Memory B cell (primary cell): ENCODE data around the gene MZT1.
A peak's percentile ranks its signal among the peaks of the same experiment; 100 is the strongest.
"Not testable (repeated sequence)": the region's sequence is repeated elsewhere in the genome, so short reads cannot be mapped to it uniquely, and the experiment has no call there.

Experiments
- ATAC-seq: fragments of 150-1000 bp; cut with Tn5 transposase; 2 replicates; pipeline ENCODE4 v1.10.0; 2021; ENCODE audit warnings: low read depth, mild to moderate bottlenecking, moderate library complexity
- DNase-seq, 2 donors: peaks; one replicate each; pipeline ENCODE4 v3.0.0; 2022; ENCODE audit warnings: low spot score in 2 of 2
- H3K27ac Mint-ChIP-seq: one replicate; pipeline ENCODE4 v1.8.0; 2022; ENCODE audit warnings: mild to moderate bottlenecking, moderate library complexity, mixed read lengths
- H3K27me3 Mint-ChIP-seq: one replicate; pipeline ENCODE4 v1.8.0; 2022; ENCODE audit warnings: mixed read lengths
- H3K36me3 Mint-ChIP-seq: one replicate; pipeline ENCODE4 v1.8.0; 2022; ENCODE audit warnings: mild to moderate bottlenecking, mixed read lengths
- H3K4me1 Mint-ChIP-seq: one replicate; pipeline ENCODE4 v1.8.0; 2022; ENCODE audit warnings: mixed read lengths
- H3K4me3 Mint-ChIP-seq: one replicate; pipeline ENCODE4 v1.8.0; 2022; ENCODE audit warnings: mild to moderate bottlenecking, moderate library complexity, mixed read lengths
- H3K9me3 Mint-ChIP-seq: one replicate; pipeline ENCODE4 v1.8.0; 2022; ENCODE audit warnings: mixed read lengths

Gene MZT1

GRCh38 chr13:72727417-72728289 lies at the start of gene MZT1, which contains the start of gene BORA:
TSS of gene MZT1 (minus strand) at chr13:72727629. CDS start at chr13:72727602, 27 bp downstream.
TSS of gene BORA (plus strand) at chr13:72727923. CDS start at chr13:72728941, 1,018 bp downstream.
- Mint-ChIP-seq H3K27ac (peak within 1 kb of the TSS; percentile 91), H3K36me3 (peaks cover 19% of the 10 kb centered on the region), H3K4me1 (peaks cover 27% of the 10 kb centered on the region), H3K4me3 (peak within 1 kb of the TSS; percentile 98), H3K9me3 (no peaks in the 10 kb centered on the region), H3K27me3 (no peaks in the 10 kb centered on the region)
- ATAC-seq: peak; percentile 91
- DNase-seq: peak; percentile 87 to 91

GRCh38 chr13:72774019-72774418 lies 46.6 kb upstream of the MZT1 start:
- Mint-ChIP-seq H3K36me3 (peaks cover 23% of the 10 kb centered on the region), H3K27ac (no peak overlapping the region), H3K4me3 (no peak overlapping the region), H3K4me1 (peaks cover 5% of the 10 kb centered on the region), H3K27me3 (no peaks in the 10 kb centered on the region), H3K9me3 (no peaks in the 10 kb centered on the region)
- DNase-seq: no peak
- no peak for ATAC-seq

GRCh38 chr13:72763411-72763810 lies 36.0 kb upstream of the MZT1 start:
- no peak overlapping the region for H3K27ac Mint-ChIP-seq
- DNase-seq (no peak), ATAC-seq (no peak)
- H3K9me3 Mint-ChIP-seq: no peaks in the 10 kb centered on the region
- H3K27me3 Mint-ChIP-seq: no peaks in the 10 kb centered on the region
- no peak overlapping the region for H3K4me3 Mint-ChIP-seq
- no peaks in the 10 kb centered on the region for H3K4me1 Mint-ChIP-seq
- H3K36me3 Mint-ChIP-seq: peaks cover 27% of the 10 kb centered on the region

- no peaks in the 10 kb centered on the region for H3K27me3 Mint-ChIP-seq
- H3K27ac Mint-ChIP-seq: peak overlapping the region; percentile 65
- H3K36me3 Mint-ChIP-seq: peaks cover 21% of the 10 kb centered on the region
- DNase-seq (no peak), ATAC-seq (no peak)
- H3K9me3 Mint-ChIP-seq: no peaks in the 10 kb centered on the region
- no peaks in the 10 kb centered on the region for H3K4me1 Mint-ChIP-seq
- H3K4me3 Mint-ChIP-seq: no peak overlapping the region
These were observed 32.8 kb upstream of the MZT1 start for GRCh38 chr13:72760189-72760588.

DNA sequence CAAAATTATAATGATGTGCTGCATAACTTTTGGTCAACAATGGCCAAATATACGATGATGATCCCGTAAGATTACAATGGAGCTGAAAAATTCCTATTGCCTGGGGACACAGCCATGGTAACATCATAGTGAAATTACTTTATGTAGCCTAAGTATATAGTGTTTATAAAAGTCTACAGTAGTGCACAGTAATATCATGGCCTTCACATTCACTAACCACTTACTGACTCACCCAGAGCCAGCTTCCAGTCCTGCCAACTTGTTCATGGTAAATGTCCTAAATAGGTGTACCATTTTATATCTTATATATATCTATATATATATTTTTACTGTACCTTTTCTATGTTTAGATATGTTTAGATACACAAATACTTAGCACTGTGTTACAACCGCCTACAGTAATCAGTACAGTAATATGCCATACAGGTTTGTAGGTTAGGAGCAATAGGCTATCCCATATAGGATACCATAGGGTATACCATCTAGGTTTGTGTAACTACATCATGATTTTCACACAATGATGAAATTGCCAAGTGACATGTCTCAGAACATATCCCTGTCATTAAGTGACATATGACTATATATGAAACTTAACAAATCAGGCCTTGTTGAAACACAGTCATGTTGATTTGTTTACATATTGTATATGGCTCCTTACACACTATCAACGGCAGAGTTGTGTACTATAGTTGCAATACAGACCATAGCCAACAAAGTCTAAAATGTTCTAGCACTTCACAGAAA lies 30.5 kb upstream of the MZT1 start:
- DNase-seq (no peak), ATAC-seq (no peak)
- Mint-ChIP-seq H3K9me3 (no peaks in the 10 kb centered on the region), H3K27me3 (no peaks in the 10 kb centered on the region), H3K4me3 (no peak overlapping the region), H3K27ac (no peak overlapping the region), H3K36me3 (peaks cover 21% of the 10 kb centered on the region), H3K4me1 (no peaks in the 10 kb centered on the region)

GRCh38 chr13:72754111-72754510 lies 26.7 kb upstream of the MZT1 start:
- Mint-ChIP-seq H3K36me3 (peaks cover 35% of the 10 kb centered on the region), H3K4me3 (no peak overlapping the region), H3K27me3 (no peaks in the 10 kb centered on the region), H3K27ac (no peak overlapping the region), H3K4me1 (no peaks in the 10 kb centered on the region), H3K9me3 (peaks cover 3% of the 10 kb centered on the region)
- DNase-seq: no peak
- ATAC-seq: no peak

DNA sequence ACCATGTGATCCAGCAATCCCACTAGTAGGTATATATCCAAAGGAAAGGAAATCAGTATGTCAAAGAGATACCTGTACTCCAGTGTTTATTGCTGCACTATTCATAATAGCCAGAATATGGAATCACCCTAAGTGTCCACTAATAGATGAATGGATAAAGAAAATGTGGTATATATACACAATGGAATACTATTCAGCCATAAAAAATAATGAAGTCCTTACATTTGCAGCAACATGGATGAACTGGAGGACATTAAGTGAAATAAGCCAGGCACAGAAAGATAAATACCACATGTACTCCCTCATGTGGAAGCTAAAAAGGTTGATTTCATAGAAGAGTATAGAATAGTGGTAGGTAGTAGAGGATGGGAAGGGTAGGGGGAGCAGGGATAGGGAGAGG lies 23.8 kb upstream of the MZT1 start:
- Mint-ChIP-seq H3K4me1 (peaks cover 2% of the 10 kb centered on the region), H3K4me3 (no peak overlapping the region), H3K27me3 (no peaks in the 10 kb centered on the region), H3K9me3 (peaks cover 3% of the 10 kb centered on the region), H3K27ac (peak overlapping the region; percentile 31), H3K36me3 (peaks cover 44% of the 10 kb centered on the region)
- DNase-seq: no peak
- no peak for ATAC-seq

GRCh38 chr13:72745260-72745659 lies 17.8 kb upstream of the MZT1 start:
- Mint-ChIP-seq H3K27ac (peak overlapping the region; percentile 65), H3K4me3 (no peak overlapping the region), H3K36me3 (peaks cover 27% of the 10 kb centered on the region), H3K27me3 (no peaks in the 10 kb centered on the region), H3K9me3 (no peaks in the 10 kb centered on the region), H3K4me1 (peaks cover 2% of the 10 kb centered on the region)
- ATAC-seq (no peak), DNase-seq (no peak)

DNA sequence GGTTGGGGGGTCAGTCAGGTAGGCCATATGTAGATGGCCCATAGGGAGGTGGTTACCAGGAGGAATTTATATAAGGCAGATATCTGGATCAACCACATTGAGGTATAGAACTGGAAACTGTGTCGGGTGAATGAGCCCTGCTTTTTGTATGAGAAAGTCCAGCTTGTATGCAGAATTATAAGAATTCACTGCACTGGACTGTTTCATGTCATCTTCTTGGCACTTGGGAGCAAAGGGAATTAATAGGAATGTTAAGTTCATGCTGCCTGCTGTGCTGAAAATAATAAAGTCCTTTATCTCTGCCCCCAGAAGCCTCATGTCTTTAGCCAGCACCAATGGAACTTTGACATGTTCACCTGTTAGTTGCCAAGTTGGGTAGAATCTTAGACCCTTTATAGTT lies 12.6 kb upstream of the MZT1 start:
- Mint-ChIP-seq H3K36me3 (peaks cover 21% of the 10 kb centered on the region), H3K27ac (no peak overlapping the region), H3K27me3 (no peaks in the 10 kb centered on the region), H3K4me3 (no peak overlapping the region), H3K4me1 (peaks cover 1% of the 10 kb centered on the region), H3K9me3 (no peaks in the 10 kb centered on the region)
- no peak for DNase-seq
- no peak for ATAC-seq

DNA sequence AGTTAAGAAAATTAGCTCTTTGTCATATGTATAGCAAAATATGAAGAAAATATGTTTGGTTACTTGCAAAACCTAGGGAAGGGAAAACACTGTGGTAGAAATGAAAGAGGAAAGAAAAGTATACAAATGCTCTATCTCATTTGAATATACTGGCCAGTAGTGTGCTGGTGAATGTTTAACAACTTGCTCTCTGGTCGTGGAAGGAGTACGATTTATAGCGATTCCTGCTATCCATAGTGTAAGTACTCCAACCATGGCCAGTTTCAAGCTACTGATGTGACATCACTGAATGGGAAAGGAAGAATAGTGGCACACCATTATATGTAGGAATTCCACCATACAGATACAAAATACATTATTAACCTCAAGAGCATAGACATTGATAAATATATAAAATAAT lies 9.6 kb upstream of the MZT1 start:
- Mint-ChIP-seq H3K27me3 (no peaks in the 10 kb centered on the region), H3K4me3 (no peak overlapping the region), H3K27ac (no peak overlapping the region), H3K4me1 (peaks cover 4% of the 10 kb centered on the region), H3K36me3 (peaks cover 25% of the 10 kb centered on the region), H3K9me3 (no peaks in the 10 kb centered on the region)
- DNase-seq (no peak), ATAC-seq (no peak)

- Mint-ChIP-seq H3K4me3 (peak overlapping the region; percentile 98), H3K27me3 (no peaks in the 10 kb centered on the region), H3K36me3 (peaks cover 16% of the 10 kb centered on the region), H3K4me1 (peaks cover 22% of the 10 kb centered on the region), H3K9me3 (no peaks in the 10 kb centered on the region), H3K27ac (peak overlapping the region; percentile 91)
- ATAC-seq: no peak
- DNase-seq: no peak
These were observed 819 bp upstream of the MZT1 start for GRCh38 chr13:72728290-72728605.

DNA sequence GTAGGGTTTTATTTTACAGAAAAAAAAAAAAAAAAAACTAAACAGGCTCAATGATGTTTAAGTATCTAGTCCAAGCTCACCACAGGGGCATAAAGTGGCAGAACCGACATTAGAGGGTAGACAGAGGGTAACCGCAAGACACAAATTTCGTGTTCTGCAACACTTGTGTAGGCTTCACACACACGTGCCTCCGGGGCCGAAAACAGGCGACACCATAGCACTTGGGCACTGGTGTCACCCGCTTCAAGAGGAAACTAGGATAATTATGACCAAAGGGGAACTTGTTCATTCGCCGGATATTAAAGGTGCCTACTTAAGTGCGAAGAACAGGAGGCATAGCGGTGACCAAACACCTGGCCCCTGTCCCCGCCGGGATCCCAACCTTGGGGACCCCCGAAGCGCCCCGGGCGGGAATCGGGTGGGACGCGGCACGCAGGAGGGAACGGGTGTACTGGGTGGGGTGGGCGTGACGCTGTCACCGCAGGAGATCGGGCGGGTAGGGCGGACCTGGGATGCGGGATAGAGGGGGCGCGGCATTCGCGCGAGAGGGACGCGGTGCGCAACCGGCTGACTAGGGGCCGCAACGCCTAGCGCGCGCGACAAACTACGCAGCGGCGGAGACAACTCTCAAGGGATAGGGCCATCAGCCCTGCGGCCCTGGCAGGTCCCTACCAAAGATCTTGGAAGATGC lies 558 bp downstream of the MZT1 start:
- peak overlapping the region; percentile 91 for H3K27ac Mint-ChIP-seq
- DNase-seq (peak in 1 of 2 donors; percentile 15), ATAC-seq (peak; percentile 10)
- H3K4me1 Mint-ChIP-seq: peaks cover 32% of the 10 kb centered on the region
- H3K4me3 Mint-ChIP-seq: peak overlapping the region; percentile 98
- no peaks in the 10 kb centered on the region for H3K27me3 Mint-ChIP-seq
- H3K36me3 Mint-ChIP-seq: peaks cover 17% of the 10 kb centered on the region
- H3K9me3 Mint-ChIP-seq: no peaks in the 10 kb centered on the region

DNA sequence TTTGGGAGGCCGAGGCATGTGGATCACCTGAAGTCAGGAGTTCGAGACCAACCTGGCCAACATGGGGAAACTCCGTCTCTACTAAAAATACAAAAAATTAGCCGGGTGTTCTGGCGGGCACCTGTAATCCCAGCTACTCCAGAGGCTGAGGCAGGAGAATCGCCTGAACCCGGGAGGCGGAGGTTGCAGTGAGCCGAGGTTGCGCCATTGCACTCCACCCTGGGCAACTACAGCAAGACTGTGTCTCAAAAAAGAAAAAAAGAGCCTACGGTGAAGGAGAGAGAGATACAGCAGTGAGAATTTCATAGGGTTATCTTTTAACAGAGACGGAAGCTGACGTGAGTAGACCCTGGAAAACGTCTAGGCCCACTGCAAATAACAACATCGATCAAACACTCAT lies 1.2 kb downstream of the MZT1 start:
- H3K27me3 Mint-ChIP-seq: not testable (repeated sequence)

GRCh38 chr13:72716776-72717175 lies 10.7 kb downstream of the MZT1 start:
- no peak overlapping the region for H3K4me3 Mint-ChIP-seq
- DNase-seq: no peak
- peaks cover 12% of the 10 kb centered on the region for H3K4me1 Mint-ChIP-seq
- peaks cover 4% of the 10 kb centered on the region for H3K9me3 Mint-ChIP-seq
- no peak for ATAC-seq
- H3K36me3 Mint-ChIP-seq: peaks cover 54% of the 10 kb centered on the region
- no peak overlapping the region for H3K27ac Mint-ChIP-seq
- H3K27me3 Mint-ChIP-seq: no peaks in the 10 kb centered on the region

More for the DNA sequence above, 1.2 kb downstream of the MZT1 start:
- H3K4me1 Mint-ChIP-seq: peaks cover 34% of the 10 kb centered on the region
- H3K4me3 Mint-ChIP-seq: peak overlapping the region; percentile 71
- peak overlapping the region; percentile 91 for H3K27ac Mint-ChIP-seq
- not testable (repeated sequence) for DNase-seq, H3K9me3 Mint-ChIP-seq, ATAC-seq
- H3K36me3 Mint-ChIP-seq: peaks cover 18% of the 10 kb centered on the region
